GM12878 (cell line): Measurements from ENCODE around the gene PIGS. TPM values are rescaled to one million over a fixed set of nuclear protein-coding genes. Genes with fewer than 3 reads are reported as not detected.

ENCODE experiments used
- ATAC-seq: fragments of 200-7000 bp; cut with Tn5 transposase; 3 replicates; pipeline ENCODE4 v1.9.1; 2020; ENCODE audit warnings: mild to moderate bottlenecking, moderate library complexity
- BruUV-seq: library from RNA; stranded (reverse); fragments of 400-500 nt; replicated peaks from 2 replicates; lab custom pipeline; 2021; lab: Mats Ljungman, UMichigan
- CTCF ChIA-PET: fragments of 300-600 bp; sonication (Branson Sonifier 250); formaldehyde crosslinking; extraction: SDS; loops from one replicate; lab custom pipeline; 2021; ENCODE audit warnings: inconsistent platforms; lab: Yijun Ruan, JAX
- POLR2A ChIA-PET: fragments of 350-600 bp; formaldehyde crosslinking; extraction: SDS; loops from one replicate; lab custom pipeline; 2021; ENCODE audit warnings: inconsistent platforms; lab: Charles Lee
- RAD21 ChIA-PET: fragments of 300-600 bp; sonication (Branson Sonifier 250); formaldehyde crosslinking; loops from one replicate; lab custom pipeline; 2023; ENCODE audit warnings: antibody characterized with exemption; ENCODE audit not compliant: unreplicated experiment; lab: Charles Lee
- SMC1A ChIA-PET: fragments of 300-600 bp; sonication (Branson Sonifier 250); formaldehyde crosslinking; loops from one replicate; lab custom pipeline; 2023; ENCODE audit not compliant: unreplicated experiment, uncharacterized antibody; lab: Charles Lee
- DNase-seq: peaks from one replicate; pipeline ENCODE4 v3.0.0-alpha.2; 2011; ENCODE audit warnings: low read depth, low spot score
- FAIRE-seq: peaks from 3 replicates; lab custom pipeline; 2011; peaks lifted over from hg19 to GRCh38; lab: Jason Lieb, UNC
- H2AFZ ChIP-seq: 2 replicates; pipeline ENCODE4 v1.6.0; 2011; ENCODE audit warnings: low read depth, low read length, control low read depth; ENCODE audit not compliant: control insufficient read depth
- H3K27ac ChIP-seq: 2 replicates; pipeline ENCODE4 v1.5.1; 2011; ENCODE audit warnings: control low read depth; ENCODE audit not compliant: control insufficient read depth, insufficient read depth
- H3K27me3 ChIP-seq, 2 experiments: replicated peaks in 1 of 2; 2 replicates each; pipeline versions ENCODE4 v1.6.0 to v1.6.1; 2011; ENCODE audit warnings: low read length in 1 of 2; ENCODE audit not compliant: control insufficient read depth in 2 of 2, insufficient read depth in 2 of 2
- H3K36me3 ChIP-seq, 2 experiments: 2 replicates each; pipeline ENCODE4 v1.5.1; 2011; ENCODE audit warnings: low read length in 1 of 2; ENCODE audit not compliant: control insufficient read depth in 2 of 2, insufficient read depth in 2 of 2
- H3K4me1 ChIP-seq: 2 replicates; pipeline ENCODE4 v1.6.1; 2011; ENCODE audit warnings: mild to moderate bottlenecking, low read length, moderate library complexity, mixed read lengths; ENCODE audit not compliant: control insufficient read depth, insufficient read depth
- H3K4me2 ChIP-seq: 2 replicates; pipeline ENCODE4 v1.6.0; 2011; ENCODE audit warnings: control low read depth; ENCODE audit not compliant: control insufficient read depth, insufficient read depth
- H3K4me3 ChIP-seq: fragments of 200-600 bp; sonication (generic); 2 replicates; pipeline ENCODE4 v1.5.1; 2016
- H3K79me2 ChIP-seq: 2 replicates; pipeline ENCODE4 v1.6.0; 2011; ENCODE audit warnings: low read length; ENCODE audit not compliant: control insufficient read depth, insufficient read depth
- H3K9ac ChIP-seq: 2 replicates; pipeline ENCODE4 v1.8.0; 2011; ENCODE audit warnings: low read length, control low read depth, mixed read lengths; ENCODE audit not compliant: control insufficient read depth, insufficient read depth
- H3K9me3 ChIP-seq: replicated peaks from 3 replicates; pipeline ENCODE4 v1.5.1; 2011; ENCODE audit warnings: mild to moderate bottlenecking, low read length; ENCODE audit not compliant: control insufficient read depth, insufficient read depth
- H4K20me1 ChIP-seq: 2 replicates; pipeline ENCODE4 v1.6.0; 2011; ENCODE audit not compliant: control insufficient read depth, insufficient read depth
- BHLHE40 ChIP-seq, 2 experiments: fragments of 450-650 bp in 1 of 2; IDR thresholded peaks; 2 replicates each; pipeline ENCODE4 v1.6.1; 2011 to 2017; ENCODE audit warnings: low read depth in 2 of 2, borderline replicate concordance in 1 of 2, improper control_type of control experiment in 1 of 2, low read length in 1 of 2, mild to moderate bottlenecking in 1 of 2
- ETV6 ChIP-seq, 2 experiments: fragments of 450-650 bp in 1 of 2; IDR thresholded peaks in 1 of 2; conservative IDR thresholded peaks in 1 of 2; 2 replicates each; pipeline ENCODE4 v1.6.1; 2014; ENCODE audit warnings: antibody characterized with exemption in 1 of 2, borderline replicate concordance in 1 of 2, low read depth in 1 of 2, mild to moderate bottlenecking in 1 of 2, moderate library complexity in 1 of 2
- GABPA ChIP-seq: IDR thresholded peaks from 2 replicates; pipeline ENCODE4 v1.6.1; 2014; ENCODE audit warnings: antibody characterized with exemption, low read depth, mild to moderate bottlenecking, inconsistent platforms
- KLF5 ChIP-seq: fragments of 450-650 bp; IDR thresholded peaks from 2 replicates; pipeline ENCODE4 v1.6.1; 2014; ENCODE audit warnings: mild to moderate bottlenecking; ENCODE audit not compliant: partially characterized antibody
- NBN ChIP-seq: fragments of 450-650 bp; IDR thresholded peaks from 2 replicates; pipeline ENCODE4 v1.6.1; 2016
- NFXL1 ChIP-seq: fragments of 450-650 bp; IDR thresholded peaks from 2 replicates; pipeline ENCODE4 v1.6.1; 2017; ENCODE audit warnings: antibody characterized with exemption, mild to moderate bottlenecking, borderline replicate concordance
- NFYA ChIP-seq: IDR thresholded peaks from 2 replicates; pipeline ENCODE4 v1.6.1; 2011; ENCODE audit warnings: low read depth, mild to moderate bottlenecking, low read length, improper control_type of control experiment, borderline replicate concordance
- POLR2A ChIP-seq: IDR thresholded peaks from 2 replicates; pipeline ENCODE4 v1.6.1; 2011; ENCODE audit warnings: low read depth, mild to moderate bottlenecking, low read length
- RCOR1 ChIP-seq: conservative IDR thresholded peaks from 2 replicates; pipeline ENCODE4 v1.6.1; 2012; ENCODE audit warnings: low read depth, low read length, improper control_type of control experiment
- SREBF2 ChIP-seq: IDR thresholded peaks from 2 replicates; pipeline ENCODE4 v1.6.1; 2012; ENCODE audit warnings: mild to moderate bottlenecking, low read length
- SRF ChIP-seq, 2 experiments: IDR thresholded peaks; 2 replicates each; pipeline ENCODE4 v1.6.1; 2011; ENCODE audit warnings: low read depth in 2 of 2, low read length in 2 of 2, mild to moderate bottlenecking in 1 of 2, moderate library complexity in 1 of 2
- TAF1 ChIP-seq: IDR thresholded peaks from 2 replicates; pipeline ENCODE4 v1.6.1; 2011; ENCODE audit warnings: mild to moderate bottlenecking, low read depth, low read length, borderline replicate concordance
- ZBED1 ChIP-seq: IDR thresholded peaks from 2 replicates; pipeline ENCODE4 v1.6.1; 2016; ENCODE audit warnings: borderline replicate concordance
- WGBS: methylation state at CpG from one replicate; pipeline ENCODE4 v1.1.6; 2016; ENCODE audit warnings: low lambda C conversion rate; ENCODE audit not compliant: insufficient replicate concordance, insufficient coverage; ENCODE audit errors: missing lambda C conversion rate; 5-methylcytosine and 5-hydroxymethylcytosine counted together
- in situ Hi-C: fragments of 300-500 bp; cut with MboI; formaldehyde crosslinking; loops from 9 replicates; pipeline ENCODE4 v1.14.3; 2018; ENCODE audit warnings: mixed read lengths
- intact Hi-C: fragments of 100-400 bp; cut with micrococcal nuclease; formaldehyde crosslinking; loops from one replicate; pipeline ENCODE4 v1.14.2; 2022; ENCODE audit not compliant: unreplicated experiment
- polyA plus RNA-seq, 11 experiments: library from polyadenylated mRNA; depleted of rRNA in 4 of 11; unstranded in 6 of 11; stranded (reverse) in 5 of 11; fragments of >200 nt; fragmentation: Nextera tagmentation in 4 of 11; fragmentation: Illumina TruSeq in 1 of 11; extraction: Ambion mirVana in 4 of 11; extraction: Trizol in 1 of 11; gene quantifications; 1 replicate in 1 of 11; 2 replicates in 10 of 11; pipeline versions ENCODE4 v1.2.1 to v1.2.3, GENCODE V29; 2011 to 2016; ENCODE audit warnings: inconsistent platforms in 2 of 11, missing spikeins in 2 of 11, low read depth in 1 of 11
- total RNA-seq, 4 experiments: library from RNA; depleted of rRNA in 3 of 4; stranded (reverse); fragments of >200 nt in 3 of 4; fragmentation: Illumina TruSeq in 1 of 4; extraction: Trizol in 1 of 4; gene quantifications; 2 replicates each; pipeline versions ENCODE4 v1.2.1 to v1.2.3, GENCODE V29; 2013 to 2021
- TF ChIP-seq, protein P1 (sequence below): fragments of 450-650 bp; IDR thresholded peaks from 2 replicates; pipeline ENCODE4 v1.6.1; 2016; ENCODE audit warnings: mild to moderate bottlenecking
- TF ChIP-seq, protein P2 (sequence below): fragments of 450-650 bp; IDR thresholded peaks from 2 replicates; pipeline ENCODE4 v1.6.1; 2014; ENCODE audit warnings: mild to moderate bottlenecking
- TF ChIP-seq, protein P3 (sequence below): fragments of 450-650 bp; IDR thresholded peaks from 2 replicates; pipeline ENCODE4 v1.6.1; 2018; ENCODE audit warnings: mild to moderate bottlenecking, low read depth, moderate library complexity; ENCODE audit not compliant: partially characterized antibody
- TF ChIP-seq, protein P4 (sequence below): fragments of 450-650 bp; IDR thresholded peaks from 2 replicates; pipeline ENCODE4 v1.6.1; 2017; ENCODE audit warnings: mild to moderate bottlenecking

The PIGS gene
- total and polyA plus RNA-seq, 10 of the 15 experiments (the other 5 are each of a cell fraction or from before 2014, with no cell fraction given): 27.5 to 73.7 (median 50.7) TPM

DNA sequence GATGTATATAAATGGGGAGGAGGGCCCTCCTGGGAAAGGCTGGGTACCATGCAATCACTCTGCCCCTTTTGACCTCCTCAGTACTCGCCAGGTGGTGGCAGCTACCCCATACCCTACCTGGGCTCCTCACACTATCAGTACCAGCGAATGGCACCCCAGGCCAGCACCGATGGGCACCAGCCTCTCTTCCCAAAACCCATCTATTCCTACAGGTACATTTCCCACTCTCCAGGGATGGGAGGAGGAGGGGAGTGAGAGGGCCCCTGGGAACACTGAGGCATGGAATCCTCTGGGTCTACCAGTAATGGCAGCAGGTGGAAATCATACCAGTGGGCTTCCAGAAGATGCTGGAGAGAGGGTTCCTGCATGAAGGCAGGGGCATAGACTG, 42.3 kb downstream of the PIGS start (continued):
- TF ChIP-seq GABPA (no peak), SREBF2 (no peak), TAF1 (no peak), RCOR1 (no peak), BHLHE40 (IDR thresholded peaks at IDR 0.05; ENCODE audit: borderline replicate concordance in 1 of 2, low read depth in 2 of 2, low read length in 1 of 2) (no peak), KLF5 (no peak), NFXL1 (no peak), ETV6 (conservative IDR thresholded peaks at IDR 0.05 in 1 of 2, IDR thresholded peaks at IDR 0.05 in 1 of 2; ENCODE audit: borderline replicate concordance in 1 of 2, low read depth in 1 of 2) (no peak), NFYA (no peak), NBN (no peak), POLR2A (no peak)
- TF ChIP-seq, protein P1, sequence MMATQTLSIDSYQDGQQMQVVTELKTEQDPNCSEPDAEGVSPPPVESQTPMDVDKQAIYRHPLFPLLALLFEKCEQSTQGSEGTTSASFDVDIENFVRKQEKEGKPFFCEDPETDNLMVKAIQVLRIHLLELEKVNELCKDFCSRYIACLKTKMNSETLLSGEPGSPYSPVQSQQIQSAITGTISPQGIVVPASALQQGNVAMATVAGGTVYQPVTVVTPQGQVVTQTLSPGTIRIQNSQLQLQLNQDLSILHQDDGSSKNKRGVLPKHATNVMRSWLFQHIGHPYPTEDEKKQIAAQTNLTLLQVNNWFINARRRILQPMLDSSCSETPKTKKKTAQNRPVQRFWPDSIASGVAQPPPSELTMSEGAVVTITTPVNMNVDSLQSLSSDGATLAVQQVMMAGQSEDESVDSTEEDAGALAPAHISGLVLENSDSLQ: no peak

DNA sequence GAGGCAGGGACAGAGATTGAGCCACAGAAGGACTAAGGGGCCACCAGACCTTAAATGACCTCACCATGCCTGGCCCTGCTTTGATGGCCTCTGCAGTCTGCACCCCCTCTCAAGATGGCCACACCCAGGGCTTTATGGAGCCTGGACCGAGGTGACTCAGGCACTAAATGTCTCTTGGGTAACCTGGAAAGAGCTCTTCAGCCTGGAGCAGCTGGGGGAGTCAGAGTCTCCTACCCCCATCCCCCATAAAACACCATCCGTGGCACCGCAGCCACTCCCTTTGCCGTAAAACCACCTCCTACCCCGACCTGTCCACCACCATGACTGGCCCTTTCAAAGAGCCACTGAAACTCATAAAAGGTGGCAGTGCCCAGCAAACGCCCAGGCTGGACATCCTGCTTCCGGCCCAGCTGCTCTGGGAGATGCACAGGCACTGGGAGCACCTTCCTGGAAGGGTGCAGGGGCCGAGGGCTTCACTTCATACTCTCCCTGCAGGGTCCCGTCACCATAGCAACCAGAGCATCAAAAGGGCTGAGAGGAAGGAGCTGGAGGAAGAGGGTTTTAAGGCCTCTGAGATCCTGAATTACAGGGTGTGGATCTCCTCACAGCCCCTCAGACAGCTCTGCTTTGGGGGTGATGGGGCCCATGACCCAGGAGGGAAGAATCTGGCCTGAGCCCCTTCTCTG, 42.9 kb downstream of the PIGS start:
- DNase-seq: no peak
- no peak overlapping the region for H3K4me3 ChIP-seq
- POLR2A ChIA-PET: interaction anchor here (0.6 kb wide), 2 partner anchors 15 to 132 kb away, joined by 3 to 4 read pairs; no protein-coding TSS in a partner anchor
- RAD21 ChIA-PET: no interaction called here
- in situ Hi-C loops: no loop called here
- 45% methylated on average over 9 of the region's 9 CpGs for WGBS
- H3K4me2 ChIP-seq: no peak overlapping the region
- no peaks in the 10 kb centered on the region for H3K79me2 ChIP-seq
- no peak overlapping the region for H3K9ac ChIP-seq
- ATAC-seq: no peak
- no peak overlapping the region for H3K27ac ChIP-seq
- H3K27me3 ChIP-seq: no peaks in the 10 kb centered on the region; a peak in 1 of 4 replicates
- no peaks in the 10 kb centered on the region for H4K20me1 ChIP-seq
- no peaks in the 10 kb centered on the region; a peak in 1 of 4 replicates for H3K36me3 ChIP-seq
- SMC1A ChIA-PET: interaction anchor here (1.5 kb wide), 1 partner anchor 43 kb away, joined by 3 read pairs; no protein-coding TSS in a partner anchor
- H3K4me1 ChIP-seq: no peaks in the 10 kb centered on the region
- BruUV-seq: no TSS peak
- H3K9me3 ChIP-seq: no peaks in the 10 kb centered on the region
- H2AFZ ChIP-seq: no peak overlapping the region
- CTCF ChIA-PET: interaction anchor here (1.2 to 1.5 kb wide), 2 partner anchors 12 to 32 kb away, joined by 3 to 4 read pairs; no protein-coding TSS in a partner anchor
- intact Hi-C loops: no loop called here
- no peak for FAIRE-seq
- TF ChIP-seq SRF (IDR thresholded peaks at IDR 0.05; ENCODE audit: low read depth in 2 of 2, low read length in 2 of 2): no peak
- TF ChIP-seq, protein P2, sequence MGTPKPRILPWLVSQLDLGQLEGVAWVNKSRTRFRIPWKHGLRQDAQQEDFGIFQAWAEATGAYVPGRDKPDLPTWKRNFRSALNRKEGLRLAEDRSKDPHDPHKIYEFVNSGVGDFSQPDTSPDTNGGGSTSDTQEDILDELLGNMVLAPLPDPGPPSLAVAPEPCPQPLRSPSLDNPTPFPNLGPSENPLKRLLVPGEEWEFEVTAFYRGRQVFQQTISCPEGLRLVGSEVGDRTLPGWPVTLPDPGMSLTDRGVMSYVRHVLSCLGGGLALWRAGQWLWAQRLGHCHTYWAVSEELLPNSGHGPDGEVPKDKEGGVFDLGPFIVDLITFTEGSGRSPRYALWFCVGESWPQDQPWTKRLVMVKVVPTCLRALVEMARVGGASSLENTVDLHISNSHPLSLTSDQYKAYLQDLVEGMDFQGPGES: no peak
- TF ChIP-seq, protein P3, sequence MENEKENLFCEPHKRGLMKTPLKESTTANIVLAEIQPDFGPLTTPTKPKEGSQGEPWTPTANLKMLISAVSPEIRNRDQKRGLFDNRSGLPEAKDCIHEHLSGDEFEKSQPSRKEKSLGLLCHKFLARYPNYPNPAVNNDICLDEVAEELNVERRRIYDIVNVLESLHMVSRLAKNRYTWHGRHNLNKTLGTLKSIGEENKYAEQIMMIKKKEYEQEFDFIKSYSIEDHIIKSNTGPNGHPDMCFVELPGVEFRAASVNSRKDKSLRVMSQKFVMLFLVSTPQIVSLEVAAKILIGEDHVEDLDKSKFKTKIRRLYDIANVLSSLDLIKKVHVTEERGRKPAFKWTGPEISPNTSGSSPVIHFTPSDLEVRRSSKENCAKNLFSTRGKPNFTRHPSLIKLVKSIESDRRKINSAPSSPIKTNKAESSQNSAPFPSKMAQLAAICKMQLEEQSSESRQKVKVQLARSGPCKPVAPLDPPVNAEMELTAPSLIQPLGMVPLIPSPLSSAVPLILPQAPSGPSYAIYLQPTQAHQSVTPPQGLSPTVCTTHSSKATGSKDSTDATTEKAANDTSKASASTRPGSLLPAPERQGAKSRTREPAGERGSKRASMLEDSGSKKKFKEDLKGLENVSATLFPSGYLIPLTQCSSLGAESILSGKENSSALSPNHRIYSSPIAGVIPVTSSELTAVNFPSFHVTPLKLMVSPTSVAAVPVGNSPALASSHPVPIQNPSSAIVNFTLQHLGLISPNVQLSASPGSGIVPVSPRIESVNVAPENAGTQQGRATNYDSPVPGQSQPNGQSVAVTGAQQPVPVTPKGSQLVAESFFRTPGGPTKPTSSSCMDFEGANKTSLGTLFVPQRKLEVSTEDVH: no peak
- TF ChIP-seq, protein P4, sequence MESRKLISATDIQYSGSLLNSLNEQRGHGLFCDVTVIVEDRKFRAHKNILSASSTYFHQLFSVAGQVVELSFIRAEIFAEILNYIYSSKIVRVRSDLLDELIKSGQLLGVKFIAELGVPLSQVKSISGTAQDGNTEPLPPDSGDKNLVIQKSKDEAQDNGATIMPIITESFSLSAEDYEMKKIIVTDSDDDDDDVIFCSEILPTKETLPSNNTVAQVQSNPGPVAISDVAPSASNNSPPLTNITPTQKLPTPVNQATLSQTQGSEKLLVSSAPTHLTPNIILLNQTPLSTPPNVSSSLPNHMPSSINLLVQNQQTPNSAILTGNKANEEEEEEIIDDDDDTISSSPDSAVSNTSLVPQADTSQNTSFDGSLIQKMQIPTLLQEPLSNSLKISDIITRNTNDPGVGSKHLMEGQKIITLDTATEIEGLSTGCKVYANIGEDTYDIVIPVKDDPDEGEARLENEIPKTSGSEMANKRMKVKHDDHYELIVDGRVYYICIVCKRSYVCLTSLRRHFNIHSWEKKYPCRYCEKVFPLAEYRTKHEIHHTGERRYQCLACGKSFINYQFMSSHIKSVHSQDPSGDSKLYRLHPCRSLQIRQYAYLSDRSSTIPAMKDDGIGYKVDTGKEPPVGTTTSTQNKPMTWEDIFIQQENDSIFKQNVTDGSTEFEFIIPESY: no peak
- TF ChIP-seq ZBED1: no peak
